Activated CD4-positive, alpha-beta memory T cell treated with anti-CD3 and anti-CD28 coated beads for 36 hours (primary cell): ENCODE data around the gene IL4I1. TPM values are rescaled to one million over a fixed set of nuclear protein-coding genes. Genes with fewer than 3 reads are reported as not detected.

Experiments used
- CTCF ChIA-PET: fragments of 350-600 bp; sonication (Branson Sonifier 250); formaldehyde crosslinking; loops from one replicate; lab custom pipeline; 2021; ENCODE audit warnings: antibody characterized with exemption, inconsistent platforms; lab: Charles Lee
- POLR2A ChIA-PET: fragments of 350-600 bp; sonication (Branson Sonifier 250); formaldehyde crosslinking; loops from one replicate; lab custom pipeline; 2021; ENCODE audit warnings: antibody characterized with exemption; lab: Charles Lee
- DNase-seq: peaks from one replicate; pipeline ENCODE4 v3.0.0-alpha.2; 2020
- H3K27ac Mint-ChIP-seq: one replicate; pipeline ENCODE4 v1.8.0; 2021; ENCODE audit warnings: mixed read lengths
- H3K27me3 Mint-ChIP-seq: one replicate; pipeline ENCODE4 v1.8.0; 2021; ENCODE audit warnings: mixed read lengths
- H3K36me3 Mint-ChIP-seq: one replicate; pipeline ENCODE4 v1.8.0; 2021; ENCODE audit warnings: mixed read lengths
- H3K4me1 Mint-ChIP-seq: one replicate; pipeline ENCODE4 v1.8.0; 2021; ENCODE audit warnings: low read depth, mixed read lengths
- H3K4me3 Mint-ChIP-seq: one replicate; pipeline ENCODE4 v1.8.0; 2021; ENCODE audit warnings: mild to moderate bottlenecking, mixed read lengths
- H3K9me3 Mint-ChIP-seq: one replicate; pipeline ENCODE4 v1.8.0; 2021; ENCODE audit warnings: mixed read lengths
- intact Hi-C: fragments of 100-400 bp; cut with micrococcal nuclease; formaldehyde crosslinking; loops from one replicate; pipeline ENCODE4 v1.15.1; 2023
- total RNA-seq, 2 experiments: library from RNA; stranded (reverse); gene quantifications; one replicate each; pipeline ENCODE4 v1.2.3, GENCODE V29; 2021

The IL4I1 gene
- total RNA-seq, 2 experiments from 2014 or later: 108 to 111 TPM

DNA sequence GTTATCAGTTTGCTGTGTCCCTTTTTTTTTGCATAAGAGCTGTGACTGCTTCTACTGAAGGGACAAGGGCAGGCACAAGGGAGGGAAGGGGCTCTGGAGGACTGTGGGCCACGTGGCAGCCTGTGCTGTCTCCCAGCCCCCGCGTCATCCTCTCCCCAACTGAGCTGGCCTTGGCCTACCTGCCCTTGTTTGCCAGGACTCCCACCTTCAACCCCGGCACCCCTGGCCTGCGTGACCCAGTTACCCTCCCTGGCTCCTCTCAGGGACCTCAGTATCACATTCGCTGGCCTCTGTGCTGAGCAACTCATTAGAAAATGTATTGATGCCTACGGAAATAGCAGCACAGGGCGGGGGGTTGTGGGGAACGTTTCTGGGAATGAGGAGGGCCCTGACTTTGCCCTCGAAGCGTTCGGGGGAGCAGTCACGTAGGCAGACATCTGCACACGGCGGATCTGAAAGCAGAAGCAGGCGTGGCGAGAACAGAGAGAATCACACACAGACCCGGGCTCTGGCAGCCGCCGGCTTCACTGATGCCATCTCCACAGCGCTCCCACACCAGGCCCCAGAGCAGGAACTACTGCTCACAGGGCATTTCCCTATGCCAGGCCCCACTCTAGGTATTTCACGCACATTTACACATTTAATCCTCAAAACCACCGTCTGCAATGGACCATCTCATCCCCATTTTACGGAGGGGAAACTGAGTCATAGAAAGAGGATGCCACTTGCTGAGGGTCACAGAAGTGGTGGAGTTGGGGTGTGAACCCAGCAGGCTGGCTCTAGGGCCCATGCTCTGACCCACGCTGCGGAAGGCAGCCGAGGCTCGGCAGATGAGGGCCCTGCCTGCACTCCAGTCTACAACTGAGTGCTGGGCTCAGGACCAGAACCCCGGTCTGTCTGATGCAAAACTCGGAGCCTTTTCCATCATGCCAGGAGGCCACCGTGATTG, 26.6 kb upstream of the IL4I1 start:
- no peak overlapping the region for H3K4me3 Mint-ChIP-seq
- no peak for DNase-seq
- intact Hi-C loops: no loop called here
- H3K27me3 Mint-ChIP-seq: no peaks in the 10 kb centered on the region
- H3K27ac Mint-ChIP-seq: peak overlapping the region; percentile 82
- CTCF ChIA-PET: no interaction called here
- POLR2A ChIA-PET: interaction anchor here (0.6 kb wide), 1 partner anchor 381 kb away, joined by 3 read pairs; no protein-coding TSS in a partner anchor
- H3K4me1 Mint-ChIP-seq: peaks cover 70% of the 10 kb centered on the region
- peaks cover 64% of the 10 kb centered on the region for H3K36me3 Mint-ChIP-seq
- no peaks in the 10 kb centered on the region for H3K9me3 Mint-ChIP-seq

DNA sequence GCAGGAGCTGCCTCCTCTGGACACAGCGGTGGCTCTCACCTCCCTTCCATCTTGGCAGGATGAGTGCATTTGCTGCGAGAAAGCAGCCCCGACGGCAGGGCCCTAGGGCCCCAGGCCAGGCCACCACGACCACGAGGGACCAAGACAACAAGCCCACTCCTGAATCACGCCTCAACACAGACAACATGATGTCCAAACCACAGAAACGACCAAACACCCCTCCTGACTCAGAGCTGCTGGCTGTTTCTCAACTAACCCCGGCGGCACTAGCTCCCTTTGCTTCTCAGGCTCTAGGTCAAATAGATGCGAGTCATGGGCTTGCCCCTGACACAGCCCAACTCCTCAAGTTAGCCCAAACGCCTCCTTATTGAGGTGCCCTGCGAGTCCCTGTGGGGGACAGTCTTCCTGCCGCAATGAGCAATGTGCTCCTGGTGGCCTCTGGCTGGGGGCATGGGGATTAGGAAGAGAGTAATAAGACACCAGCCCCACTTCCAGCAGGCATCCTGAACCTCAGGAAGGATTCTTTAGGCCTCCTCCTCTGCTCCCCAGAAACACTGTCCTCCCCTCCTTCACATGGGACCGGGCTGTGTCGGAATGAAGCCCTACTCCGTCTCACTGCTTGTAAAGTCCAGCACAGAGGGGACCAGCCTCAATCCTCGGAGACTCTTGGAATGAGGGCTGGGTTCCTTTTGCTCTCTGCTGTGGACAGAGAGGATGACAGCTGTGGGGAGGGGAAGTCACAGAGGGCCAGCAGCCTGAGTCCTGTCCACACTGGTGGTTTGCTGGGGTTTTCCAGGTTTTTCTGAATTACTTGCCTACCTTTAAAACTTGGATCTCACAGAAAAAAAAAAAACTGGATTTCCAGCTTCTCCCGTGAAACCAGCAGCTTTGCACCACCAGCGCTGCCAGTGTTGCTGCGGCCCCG, 25.4 kb upstream of the IL4I1 start:
- intact Hi-C loops: no loop called here
- peaks cover 62% of the 10 kb centered on the region for H3K36me3 Mint-ChIP-seq
- ChIA-PET POLR2A (interaction anchor here (0.6 to 3.2 kb wide), 4 partner anchors 11 to 383 kb away, joined by 3 to 17 read pairs (median 4); no protein-coding TSS in a partner anchor), CTCF (no interaction called here)
- peak; percentile 53 for DNase-seq
- peak overlapping the region; percentile 82 for H3K27ac Mint-ChIP-seq
- H3K4me1 Mint-ChIP-seq: peaks cover 65% of the 10 kb centered on the region
- no peaks in the 10 kb centered on the region for H3K9me3 Mint-ChIP-seq
- H3K4me3 Mint-ChIP-seq: no peak overlapping the region
- H3K27me3 Mint-ChIP-seq: no peaks in the 10 kb centered on the region

DNA sequence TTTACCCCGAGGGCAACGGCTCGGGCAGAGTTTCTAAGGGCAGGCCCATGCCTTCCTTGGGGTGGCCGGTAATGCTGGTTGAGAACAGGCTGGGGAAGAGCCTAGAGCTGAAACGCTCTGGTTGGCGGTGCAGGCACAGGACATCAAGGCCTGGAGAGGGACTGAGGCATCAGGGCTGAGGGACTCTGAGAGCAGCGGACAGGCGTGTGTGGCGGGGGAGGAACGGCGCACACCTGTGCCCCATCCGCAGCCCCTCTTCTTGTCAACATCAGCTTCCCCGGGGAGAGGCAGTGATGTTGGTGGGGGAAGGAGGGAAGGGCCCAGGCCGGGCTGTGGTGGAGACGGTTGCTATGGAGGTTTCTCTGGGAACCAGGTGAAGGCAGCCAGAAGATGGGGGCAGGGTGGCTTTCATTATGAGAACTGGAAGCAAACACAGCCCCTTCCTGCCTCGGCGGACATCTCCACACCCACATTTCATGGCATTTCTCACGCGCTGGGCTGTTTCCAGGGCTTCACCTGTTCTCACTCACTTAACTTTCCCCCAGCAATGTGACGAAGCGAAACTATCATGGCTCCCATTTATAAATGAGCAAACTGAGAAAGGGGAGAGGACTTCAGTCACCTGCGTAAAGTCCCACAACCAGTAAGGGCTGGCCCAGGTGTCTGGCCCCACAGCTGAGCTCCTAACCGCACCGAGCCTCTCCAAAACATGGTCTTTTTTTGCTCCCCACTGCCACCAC, 24.1 kb upstream of the IL4I1 start:
- H3K9me3 Mint-ChIP-seq: no peaks in the 10 kb centered on the region
- H3K36me3 Mint-ChIP-seq: peaks cover 63% of the 10 kb centered on the region
- no peaks in the 10 kb centered on the region for H3K27me3 Mint-ChIP-seq
- CTCF ChIA-PET: no interaction called here
- H3K4me1 Mint-ChIP-seq: peaks cover 65% of the 10 kb centered on the region
- peak; percentile 61 for DNase-seq
- POLR2A ChIA-PET: interaction anchor here (0.6 to 3.2 kb wide), 3 partner anchors 9 to 29 kb away, joined by 3 to 17 read pairs (median 5); no protein-coding TSS in a partner anchor
- peak overlapping the region; percentile 17 for H3K4me3 Mint-ChIP-seq
- peak overlapping the region; percentile 85 for H3K27ac Mint-ChIP-seq
- intact Hi-C loops: no loop called here

DNA sequence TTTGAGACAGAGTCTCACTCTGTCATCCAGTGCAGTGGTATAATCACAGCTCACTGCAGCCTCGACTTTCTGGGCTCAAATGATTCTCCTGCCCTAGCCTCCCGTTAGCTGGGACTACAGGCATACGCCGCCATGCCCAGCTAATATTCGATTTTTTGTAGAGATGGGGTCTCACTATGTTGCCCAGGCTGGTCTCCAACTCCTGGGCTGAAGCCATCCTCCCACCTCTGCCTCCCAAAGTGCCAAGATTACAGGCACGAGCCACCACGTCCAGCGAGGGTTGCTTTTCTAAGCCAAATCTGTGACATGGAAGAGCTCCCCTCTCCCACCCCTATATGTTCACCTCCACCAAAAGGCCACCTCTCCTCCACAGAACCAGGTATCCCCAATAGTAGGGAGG, 21.4 kb upstream of the IL4I1 start:
- intact Hi-C loops: no loop called here
- no peaks in the 10 kb centered on the region for H3K27me3 Mint-ChIP-seq
- H3K9me3 Mint-ChIP-seq: no peaks in the 10 kb centered on the region
- H3K36me3 Mint-ChIP-seq: peaks cover 67% of the 10 kb centered on the region
- POLR2A ChIA-PET: no interaction called here
- H3K4me3 Mint-ChIP-seq: no peak overlapping the region
- H3K27ac Mint-ChIP-seq: peak overlapping the region; percentile 19
- H3K4me1 Mint-ChIP-seq: peaks cover 68% of the 10 kb centered on the region
- DNase-seq: no peak
- CTCF ChIA-PET: interaction anchor here (1.0 kb wide), 2 partner anchors 10 to 108 kb away, joined by 3 read pairs; partner anchors contain the start of gene ZNF473

DNA sequence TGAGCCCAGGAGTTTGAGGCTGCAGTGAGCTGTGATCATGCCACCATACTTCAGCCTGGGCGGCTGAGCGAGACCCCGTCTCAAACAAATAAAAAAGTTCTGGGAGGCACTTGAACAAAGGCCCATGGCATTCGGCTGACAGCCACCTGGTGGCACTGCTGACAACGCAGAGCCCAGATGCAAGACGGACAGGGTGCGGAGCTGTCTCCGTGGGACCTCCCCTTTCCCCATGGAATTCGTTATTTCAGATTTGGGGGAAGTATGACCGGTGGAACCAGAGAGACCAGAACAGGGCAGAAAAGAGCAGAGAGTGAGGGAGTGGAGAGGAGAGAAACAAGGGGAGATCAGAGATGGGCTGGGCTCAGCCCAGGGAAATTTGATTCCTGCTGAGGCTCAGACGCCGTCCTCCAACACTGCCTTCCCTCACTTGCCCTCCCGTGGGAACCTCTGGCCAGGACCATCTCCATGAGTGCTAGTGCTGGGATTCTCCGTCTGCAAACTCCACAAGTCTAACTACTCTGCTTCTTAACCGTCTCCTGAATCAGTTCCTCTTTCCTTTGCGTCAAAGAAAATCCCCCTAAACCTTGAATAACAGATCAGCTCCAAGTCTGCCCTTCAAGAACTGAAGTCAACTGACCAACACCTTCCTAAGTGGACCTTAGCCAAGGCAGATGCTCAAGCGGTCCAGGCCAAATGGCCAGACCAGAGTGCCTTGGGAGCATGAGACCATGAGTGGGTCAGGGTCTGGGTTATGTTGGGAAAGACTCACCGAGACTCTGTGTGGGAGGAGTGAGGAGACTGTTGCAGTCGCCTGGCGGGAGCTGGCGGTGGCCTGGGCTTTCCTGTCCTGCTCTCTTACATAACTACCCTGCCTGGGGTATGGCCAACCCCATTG, 20.4 kb upstream of the IL4I1 start:
- intact Hi-C loops: no loop called here
- Mint-ChIP-seq H3K27me3 (no peaks in the 10 kb centered on the region), H3K9me3 (no peaks in the 10 kb centered on the region), H3K27ac (peak overlapping the region; percentile 51), H3K4me1 (peaks cover 70% of the 10 kb centered on the region), H3K4me3 (no peak overlapping the region), H3K36me3 (peaks cover 70% of the 10 kb centered on the region)
- no peak for DNase-seq
- ChIA-PET CTCF (interaction anchor here (0.6 to 1.0 kb wide), 3 partner anchors 21 to 1740 kb away, joined by 3 read pairs; partner anchors contain the start of gene ZNF473), POLR2A (interaction anchor here (0.6 kb wide), 1 partner anchor 75 kb away, joined by 3 read pairs; no protein-coding TSS in a partner anchor)

DNA sequence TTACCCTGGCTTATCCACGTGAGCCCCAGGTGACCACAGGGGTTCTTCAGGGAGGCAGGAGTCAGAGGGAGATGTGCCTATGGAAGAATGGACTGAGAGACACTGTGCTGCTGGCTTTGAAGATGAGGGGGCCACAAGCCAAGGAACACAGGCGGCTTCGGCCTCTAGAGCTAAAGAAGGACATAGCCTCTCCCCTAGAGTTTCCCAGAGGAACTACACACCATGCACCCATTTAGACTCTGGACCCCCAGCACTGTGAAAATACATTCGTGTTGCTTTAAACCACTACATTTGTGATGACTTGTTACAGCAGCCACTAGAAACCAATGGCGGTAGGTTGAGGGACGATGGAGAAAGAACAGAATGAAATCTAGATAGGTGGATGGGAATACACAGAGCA, 18.6 kb upstream of the IL4I1 start:
- intact Hi-C loops: no loop called here
- H3K27ac Mint-ChIP-seq: peak overlapping the region; percentile 49
- H3K27me3 Mint-ChIP-seq: no peaks in the 10 kb centered on the region
- no peaks in the 10 kb centered on the region for H3K9me3 Mint-ChIP-seq
- H3K4me3 Mint-ChIP-seq: no peak overlapping the region
- H3K36me3 Mint-ChIP-seq: peaks cover 66% of the 10 kb centered on the region
- ChIA-PET CTCF (interaction anchor here (1.2 kb wide), 1 partner anchor 32 kb away, joined by 3 read pairs; no protein-coding TSS in a partner anchor), POLR2A (interaction anchor here (0.6 to 0.7 kb wide), 2 partner anchors 26 to 87 kb away, joined by 3 read pairs; no protein-coding TSS in a partner anchor)
- H3K4me1 Mint-ChIP-seq: peaks cover 67% of the 10 kb centered on the region
- no peak for DNase-seq

DNA sequence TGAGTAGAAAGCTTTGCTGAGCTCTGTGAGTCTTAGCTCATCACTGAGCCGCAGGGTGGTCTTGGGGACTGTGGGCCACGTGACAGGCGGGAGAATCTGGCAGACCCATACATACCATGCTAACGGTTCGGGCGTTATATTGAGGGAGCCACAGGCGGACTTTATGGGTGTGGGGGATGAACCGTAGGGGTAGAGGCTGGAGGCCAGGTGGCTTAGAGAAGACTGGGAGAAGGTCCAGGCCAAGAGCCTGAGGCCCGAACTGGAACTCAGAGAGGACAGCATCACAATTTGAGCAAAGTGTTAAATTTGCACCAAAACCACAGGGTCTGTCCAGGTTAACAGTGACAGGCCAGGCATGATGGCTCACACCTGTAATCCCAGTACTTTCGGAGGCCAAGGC, 17.0 kb upstream of the IL4I1 start:
- CTCF ChIA-PET: interaction anchor here (3.7 kb wide), 1 partner anchor 23 kb away, joined by 11 read pairs; no protein-coding TSS in a partner anchor
- Mint-ChIP-seq H3K4me1 (peaks cover 71% of the 10 kb centered on the region), H3K27ac (peak overlapping the region; percentile 97), H3K4me3 (no peak overlapping the region), H3K9me3 (no peaks in the 10 kb centered on the region), H3K36me3 (peaks cover 74% of the 10 kb centered on the region), H3K27me3 (no peaks in the 10 kb centered on the region)
- DNase-seq: no peak
- intact Hi-C loops: no loop called here
- POLR2A ChIA-PET: interaction anchor here (3.5 kb wide), 1 partner anchor 15 kb away, joined by 32 read pairs; the partner anchor contains the start of genes ATF5 and NUP62

DNA sequence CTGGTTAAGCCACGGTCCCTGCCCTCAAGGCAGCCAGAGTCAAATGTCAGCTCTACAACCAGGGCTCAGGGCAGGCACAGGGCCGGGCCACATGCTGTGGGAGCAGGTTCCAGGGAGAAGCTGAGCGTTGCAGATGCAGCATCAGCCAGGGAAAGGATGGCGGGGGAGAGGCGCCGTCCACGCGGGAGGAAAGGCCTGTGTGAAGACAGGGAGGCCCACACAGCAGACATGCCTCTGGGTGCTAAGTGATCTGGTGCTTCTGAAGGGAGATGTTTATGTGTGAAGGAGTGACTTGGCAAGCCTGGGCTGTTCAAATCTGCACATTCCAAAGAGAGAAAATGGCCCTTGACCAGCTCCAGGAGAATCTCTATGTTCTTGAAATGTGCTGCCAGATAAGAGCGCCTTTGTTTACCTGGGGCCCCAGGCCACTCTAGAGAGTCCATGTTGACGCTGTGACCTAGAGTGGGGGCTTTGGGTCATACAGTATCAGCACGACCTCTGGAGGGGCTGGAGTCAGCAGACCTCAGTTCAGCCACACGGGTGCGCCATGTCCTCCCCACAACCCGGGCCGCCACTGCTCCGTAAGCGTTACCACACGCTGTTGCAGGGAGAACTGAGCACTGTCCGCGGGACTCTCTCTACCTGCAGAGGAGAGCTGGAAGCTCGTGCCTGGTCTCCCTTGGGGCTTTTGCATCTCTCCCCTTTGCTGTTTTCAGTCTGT, 16.4 kb upstream of the IL4I1 start:
- peaks cover 75% of the 10 kb centered on the region for H3K36me3 Mint-ChIP-seq
- ChIA-PET POLR2A (interaction anchor here (3.5 to 3.6 kb wide), 2 partner anchors 16 to 18 kb away, joined by 32 to 77 read pairs; partner anchors contain the start of genes ATF5, IL4I1 and NUP62), CTCF (interaction anchor here (2.0 to 3.7 kb wide), 2 partner anchors 16 to 23 kb away, joined by 11 to 14 read pairs; no protein-coding TSS in a partner anchor)
- peak; percentile 14 for DNase-seq
- peak overlapping the region; percentile 97 for H3K27ac Mint-ChIP-seq
- peaks cover 74% of the 10 kb centered on the region for H3K4me1 Mint-ChIP-seq
- no peaks in the 10 kb centered on the region for H3K9me3 Mint-ChIP-seq
- peak overlapping the region; percentile 2 for H3K4me3 Mint-ChIP-seq
- intact Hi-C loops: no loop called here
- no peaks in the 10 kb centered on the region for H3K27me3 Mint-ChIP-seq

DNA sequence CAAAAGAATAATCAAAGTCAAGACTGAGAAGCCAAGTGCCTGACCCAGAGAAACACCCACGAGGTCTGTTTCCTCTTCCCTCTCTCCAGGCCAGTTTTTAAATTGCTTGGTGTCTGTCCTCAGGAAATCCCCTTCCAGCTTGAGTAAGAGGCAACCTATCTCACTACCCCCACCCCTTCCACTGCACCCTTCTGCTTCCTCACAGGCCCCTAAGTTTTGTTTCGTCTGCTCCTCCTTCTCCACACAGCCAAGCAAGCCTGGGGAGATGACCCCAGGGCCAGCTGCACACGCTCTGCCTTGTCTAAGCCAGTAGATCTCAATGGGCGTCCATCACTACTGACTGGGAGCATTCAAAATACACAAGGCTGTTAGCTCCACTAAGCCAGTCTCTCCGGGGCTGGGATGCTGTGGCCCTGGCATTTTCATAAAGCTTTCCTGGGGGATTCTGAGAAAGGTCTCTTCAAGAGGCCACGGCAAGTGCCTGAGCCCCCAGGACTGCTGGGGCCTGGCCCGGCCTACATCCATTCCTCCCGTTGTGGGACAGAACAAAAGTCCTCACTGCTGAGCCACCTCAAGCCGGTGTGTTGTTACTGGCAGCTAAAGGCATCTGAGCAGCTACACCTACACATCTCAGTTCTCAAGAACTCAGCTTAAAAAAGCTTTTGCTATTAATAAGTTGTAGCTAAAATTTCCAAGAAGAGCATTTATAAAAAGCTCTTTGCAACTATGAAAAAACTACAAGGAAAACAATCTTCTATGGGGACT, 14.9 kb upstream of the IL4I1 start:
- H3K4me3 Mint-ChIP-seq: peak overlapping the region; percentile 51
- intact Hi-C loops: loop anchor here (1.0 to 2.0 kb wide), 2 partner anchors 14 to 17 kb away; partner anchors contain the start of genes ATF5 and NUP62
- peak; percentile 72 for DNase-seq

More for the DNA sequence above, 14.9 kb upstream of the IL4I1 start:
- no peaks in the 10 kb centered on the region for H3K27me3 Mint-ChIP-seq
- CTCF ChIA-PET: interaction anchor here (0.5 to 3.7 kb wide), 7 partner anchors 14 to 26 kb away, joined by 3 to 15 read pairs (median 7); partner anchors contain the start of genes ATF5 and NUP62
- no peaks in the 10 kb centered on the region for H3K9me3 Mint-ChIP-seq
- peaks cover 77% of the 10 kb centered on the region for H3K36me3 Mint-ChIP-seq
- H3K27ac Mint-ChIP-seq: peak overlapping the region; percentile 97
- POLR2A ChIA-PET: interaction anchor here (0.9 to 3.6 kb wide), 8 partner anchors 10 to 42 kb away, joined by 3 to 77 read pairs (median 6); partner anchors contain the start of genes AKT1S1, ATF5, IL4I1 and NUP62
- H3K4me1 Mint-ChIP-seq: peaks cover 78% of the 10 kb centered on the region
